GM08714 (cell line): ENCODE measurements around the gene SLC23A3.

Source experiments
- H3K4me3 ChIP-seq: fragments of 200-500 bp; sonication (Bioruptor generic); 2 replicates; pipeline ENCODE4 v1.5.1; 2014; ENCODE audit warnings: mild to moderate bottlenecking, low read length, inconsistent platforms
- ZNF274 ChIP-seq: IDR thresholded peaks from 2 replicates; pipeline ENCODE4 v1.6.1; 2012; ENCODE audit warnings: mild to moderate bottlenecking, low read depth, low read length

SLC23A3 gene

DNA sequence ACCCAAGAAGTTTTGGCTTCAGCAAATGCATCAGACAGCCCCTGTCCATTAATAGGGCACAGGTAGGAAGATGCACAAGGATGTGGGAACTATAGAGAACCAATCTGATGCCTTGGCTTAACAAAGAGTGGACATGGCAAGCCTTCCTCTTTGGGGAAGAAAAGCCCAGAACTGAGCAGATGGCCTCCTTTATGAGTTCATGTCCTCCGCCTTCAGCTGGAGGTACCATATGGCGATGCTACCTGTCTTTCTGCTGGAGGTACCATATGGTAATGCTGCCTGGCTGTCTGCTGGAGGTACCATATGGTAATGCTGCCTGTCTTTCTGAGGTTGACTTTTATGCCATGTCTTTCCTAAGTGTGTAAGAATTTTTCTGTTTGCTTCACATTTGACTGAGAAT is 14.3 kb upstream of the SLC23A3 start:
- TF ChIP-seq ZNF274: no peak

DNA sequence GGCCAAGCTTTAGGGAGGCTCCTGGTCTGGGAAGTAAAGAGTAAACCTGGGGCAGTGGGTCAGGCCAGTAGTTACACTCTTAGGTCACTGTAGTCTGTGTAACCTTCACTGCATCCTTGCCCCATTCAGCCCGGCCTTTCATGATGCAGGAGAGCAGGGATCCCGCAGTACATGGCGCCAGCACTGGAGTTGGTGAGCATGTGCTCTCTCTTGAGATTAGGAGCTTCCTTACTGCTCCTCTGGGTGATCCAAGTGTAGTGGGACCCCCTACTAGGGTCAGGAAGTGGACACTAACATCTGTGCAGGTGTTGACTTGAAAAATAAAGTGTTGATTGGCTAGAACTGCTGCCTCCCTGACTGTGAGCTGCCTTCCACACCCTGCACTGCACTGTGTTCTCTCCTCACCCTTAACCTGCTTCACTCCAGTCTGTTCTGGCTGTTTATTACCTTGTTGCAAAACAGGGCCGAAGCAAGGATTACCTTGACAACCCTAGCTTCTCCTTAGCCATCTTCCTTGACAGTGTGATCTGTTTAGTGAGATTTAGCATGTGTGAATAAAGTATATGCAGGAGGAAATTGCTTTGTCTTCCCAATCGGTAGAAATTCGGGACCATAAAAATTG is 13.4 kb upstream of the SLC23A3 start:
- H3K4me3 ChIP-seq: no peak overlapping the region
- no peak for TF ChIP-seq ZNF274

More for the DNA sequence above, 14.3 kb upstream of the SLC23A3 start:
- H3K4me3 ChIP-seq: no peak overlapping the region

DNA sequence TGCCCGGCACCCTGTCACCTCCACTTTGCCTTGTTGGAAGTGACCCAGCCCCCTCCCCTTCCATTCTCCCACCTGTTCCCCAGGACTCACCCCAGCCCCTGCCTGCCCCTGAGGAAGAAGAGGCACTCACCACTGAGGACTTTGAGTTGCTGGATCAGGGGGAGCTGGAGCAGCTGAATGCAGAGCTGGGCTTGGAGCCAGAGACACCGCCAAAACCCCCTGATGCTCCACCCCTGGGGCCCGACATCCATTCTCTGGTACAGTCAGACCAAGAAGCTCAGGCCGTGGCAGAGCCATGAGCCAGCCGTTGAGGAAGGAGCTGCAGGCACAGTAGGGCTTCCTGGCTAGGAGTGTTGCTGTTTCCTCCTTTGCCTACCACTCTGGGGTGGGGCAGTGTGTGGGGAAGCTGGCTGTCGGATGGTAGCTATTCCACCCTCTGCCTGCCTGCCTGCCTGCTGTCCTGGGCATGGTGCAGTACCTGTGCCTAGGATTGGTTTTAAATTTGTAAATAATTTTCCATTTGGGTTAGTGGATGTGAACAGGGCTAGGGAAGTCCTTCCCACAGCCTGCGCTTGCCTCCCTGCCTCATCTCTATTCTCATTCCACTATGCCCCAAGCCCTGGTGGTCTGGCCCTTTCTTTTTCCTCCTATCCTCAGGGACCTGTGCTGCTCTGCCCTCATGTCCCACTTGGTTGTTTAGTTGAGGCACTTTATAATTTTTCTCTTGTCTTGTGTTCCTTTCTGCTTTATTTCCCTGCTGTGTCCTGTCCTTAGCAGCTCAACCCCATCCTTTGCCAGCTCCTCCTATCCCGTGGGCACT is 12.7 kb upstream of the SLC23A3 start:
- no peak overlapping the region for H3K4me3 ChIP-seq
- TF ChIP-seq ZNF274: no peak

DNA sequence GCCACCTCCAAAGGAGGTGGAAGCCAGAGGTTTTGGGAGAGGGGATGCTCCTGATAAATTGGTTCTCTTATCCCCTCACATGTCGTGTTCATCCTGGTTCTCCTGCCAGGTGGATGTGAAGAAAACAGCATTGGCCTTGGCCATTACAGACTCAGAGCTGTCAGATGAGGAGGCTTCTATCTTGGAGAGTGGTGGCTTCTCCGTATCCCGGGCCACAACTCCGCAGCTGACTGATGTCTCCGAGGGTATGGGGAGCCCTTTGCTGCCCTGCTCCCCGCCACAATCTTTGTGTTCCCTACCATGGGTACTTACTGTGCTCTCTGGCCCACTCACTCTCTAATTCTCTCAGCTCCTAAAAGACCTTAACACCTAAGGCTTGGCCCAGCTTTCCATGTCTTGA is 11.7 kb upstream of the SLC23A3 start:
- no peak for TF ChIP-seq ZNF274

DNA sequence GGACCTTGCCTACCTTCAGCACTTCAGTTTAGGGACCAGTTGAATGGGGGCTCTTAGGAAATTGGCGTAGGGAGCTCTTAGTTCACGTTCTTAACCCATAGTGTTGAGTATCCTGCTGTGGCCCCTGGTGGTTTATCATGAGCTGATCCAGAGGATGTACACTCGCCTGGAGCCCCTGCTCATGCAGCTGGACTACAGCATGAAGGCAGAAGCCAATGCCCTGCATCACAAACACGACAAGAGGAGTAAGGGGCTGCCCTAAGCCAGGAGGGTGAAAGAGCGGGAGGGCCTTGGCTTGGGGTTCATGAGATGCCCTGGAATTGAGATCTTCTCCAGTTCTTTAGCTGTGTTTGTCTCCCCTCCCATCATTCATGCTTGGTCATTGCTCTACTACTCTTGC is 11.1 kb upstream of the SLC23A3 start:
- no peak for TF ChIP-seq ZNF274
- H3K4me3 ChIP-seq: no peak overlapping the region

More for the DNA sequence above, 11.7 kb upstream of the SLC23A3 start:
- H3K4me3 ChIP-seq: no peak overlapping the region

DNA sequence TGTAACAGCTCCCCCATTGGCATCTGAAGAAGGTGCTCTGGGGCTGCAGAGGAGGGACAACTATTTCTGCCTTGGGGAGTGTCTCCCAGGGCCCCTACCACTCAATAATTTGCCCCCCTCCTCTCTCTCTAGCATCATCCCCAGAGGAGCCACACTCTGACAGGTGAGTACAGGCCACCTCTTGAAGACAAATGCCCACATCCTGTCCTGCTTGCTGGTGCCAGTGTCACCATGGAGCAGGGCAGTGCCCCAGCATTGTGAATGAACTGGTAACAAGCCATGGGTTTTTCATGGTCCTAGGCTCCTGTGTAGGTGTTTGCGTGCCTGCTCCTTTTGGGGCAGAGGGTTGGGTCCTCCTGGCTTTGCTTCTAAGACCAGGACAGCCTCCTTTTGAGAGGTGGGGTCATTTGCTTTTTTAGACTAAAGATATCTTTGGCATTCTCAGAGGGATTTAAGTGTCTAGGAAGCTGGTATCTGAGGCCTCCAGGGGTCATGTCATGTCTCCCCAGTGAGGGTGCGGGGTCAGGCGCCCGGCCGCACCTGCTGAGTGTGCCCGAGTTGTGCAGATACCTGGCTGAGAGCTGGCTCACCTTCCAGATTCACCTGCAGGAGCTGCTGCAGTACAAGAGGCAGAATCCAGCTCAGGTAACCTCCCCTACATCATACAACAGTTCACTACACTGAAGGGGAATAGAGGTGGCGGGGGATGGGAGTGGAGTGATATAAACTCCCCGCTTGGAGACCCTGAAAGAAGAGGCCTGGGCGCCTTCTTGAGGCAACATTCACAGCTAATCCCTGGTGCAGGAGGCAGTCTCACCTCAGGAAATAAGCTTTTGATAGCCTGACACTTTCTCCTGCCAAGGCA is 10.0 kb upstream of the SLC23A3 start:
- no peak overlapping the region for H3K4me3 ChIP-seq
- no peak for TF ChIP-seq ZNF274

DNA sequence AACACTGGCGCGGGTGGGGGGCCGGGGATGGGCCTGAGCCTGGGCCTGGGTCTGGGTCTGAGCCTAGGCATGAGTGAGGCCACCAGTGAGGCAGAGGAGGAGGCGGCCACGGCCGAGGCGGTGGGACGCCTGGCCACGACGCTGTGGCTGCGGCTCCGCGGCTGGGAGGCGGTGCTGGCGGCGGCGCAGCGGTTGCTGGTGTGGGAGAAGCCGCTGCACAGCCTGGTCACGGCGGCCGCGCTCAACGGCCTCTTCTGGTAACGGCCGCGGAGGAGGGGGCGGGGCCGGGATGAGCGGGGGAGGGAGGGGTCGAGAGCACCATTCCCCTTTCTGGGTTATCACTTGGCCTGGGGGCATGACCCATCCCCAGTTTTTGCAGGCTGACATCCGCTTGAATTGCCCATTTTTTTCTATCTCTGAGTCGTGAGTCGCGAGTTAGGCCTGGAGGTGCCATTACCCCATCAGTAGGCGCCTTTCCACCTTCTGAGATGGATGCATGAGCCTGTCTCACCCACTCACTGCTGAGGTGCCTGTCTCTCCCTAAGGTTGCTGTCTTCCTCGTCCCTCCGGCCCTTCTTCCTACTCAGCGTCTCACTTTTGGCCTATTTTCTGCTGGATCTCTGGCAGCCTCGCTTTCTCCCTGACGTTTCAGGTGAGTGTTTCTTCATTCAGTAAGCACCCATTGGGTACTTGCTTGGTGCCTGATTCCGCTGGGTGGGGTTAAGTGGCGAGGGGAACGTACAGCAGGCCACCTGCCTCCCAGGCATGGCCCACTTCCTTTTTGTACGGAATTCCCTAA is 8.7 kb upstream of the SLC23A3 start:
- peak overlapping the region; percentile 68 for H3K4me3 ChIP-seq
- TF ChIP-seq ZNF274: no peak

DNA sequence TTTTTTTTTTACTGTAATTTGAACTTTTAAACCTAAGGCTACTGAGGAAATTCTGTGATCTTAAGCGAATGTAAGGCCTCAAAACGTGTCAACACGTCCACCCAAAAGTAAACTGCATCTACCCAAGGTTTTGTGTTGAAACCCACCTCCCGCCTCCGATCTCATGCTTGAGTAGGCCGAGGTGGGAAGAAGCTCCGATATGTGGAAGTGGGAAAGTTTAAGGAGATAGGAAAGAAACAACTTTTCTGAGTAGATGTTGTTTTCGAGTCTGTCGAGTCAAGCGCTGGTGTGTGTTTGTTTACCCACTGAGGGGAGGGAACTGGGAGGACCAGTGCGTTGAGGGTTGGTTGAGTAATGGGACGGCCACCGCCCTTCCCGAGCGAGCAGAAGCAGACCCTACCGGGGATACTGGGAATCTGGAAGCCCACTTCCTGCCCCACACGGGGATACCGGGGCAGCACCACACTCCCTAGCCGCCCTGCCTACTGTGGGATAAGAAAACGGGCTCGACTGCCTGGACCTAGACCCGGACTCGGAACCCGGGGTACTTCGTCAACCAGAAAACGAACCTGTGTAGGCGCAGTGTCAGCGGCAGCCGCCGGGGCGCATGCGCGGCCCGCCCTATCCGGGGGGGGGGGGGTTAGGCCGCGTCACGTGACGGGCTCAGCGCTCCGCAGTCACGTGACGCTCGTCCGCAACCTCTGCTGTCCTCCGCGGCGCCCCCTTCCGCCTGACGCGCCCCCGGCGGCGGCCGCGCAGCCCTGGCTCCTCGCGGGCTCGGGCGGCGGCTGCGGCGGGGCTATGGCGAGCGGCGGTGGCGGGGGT is 7.9 kb upstream of the SLC23A3 start, which contains the start of gene RETREG2:
RETREG2 (plus strand) TSS at position 724 of the 825 bp plus-strand sequence; CDS start at position 802, 78 bp downstream.
- peak within 1 kb of the TSS; percentile 68 for H3K4me3 ChIP-seq
- no peak for TF ChIP-seq ZNF274

DNA sequence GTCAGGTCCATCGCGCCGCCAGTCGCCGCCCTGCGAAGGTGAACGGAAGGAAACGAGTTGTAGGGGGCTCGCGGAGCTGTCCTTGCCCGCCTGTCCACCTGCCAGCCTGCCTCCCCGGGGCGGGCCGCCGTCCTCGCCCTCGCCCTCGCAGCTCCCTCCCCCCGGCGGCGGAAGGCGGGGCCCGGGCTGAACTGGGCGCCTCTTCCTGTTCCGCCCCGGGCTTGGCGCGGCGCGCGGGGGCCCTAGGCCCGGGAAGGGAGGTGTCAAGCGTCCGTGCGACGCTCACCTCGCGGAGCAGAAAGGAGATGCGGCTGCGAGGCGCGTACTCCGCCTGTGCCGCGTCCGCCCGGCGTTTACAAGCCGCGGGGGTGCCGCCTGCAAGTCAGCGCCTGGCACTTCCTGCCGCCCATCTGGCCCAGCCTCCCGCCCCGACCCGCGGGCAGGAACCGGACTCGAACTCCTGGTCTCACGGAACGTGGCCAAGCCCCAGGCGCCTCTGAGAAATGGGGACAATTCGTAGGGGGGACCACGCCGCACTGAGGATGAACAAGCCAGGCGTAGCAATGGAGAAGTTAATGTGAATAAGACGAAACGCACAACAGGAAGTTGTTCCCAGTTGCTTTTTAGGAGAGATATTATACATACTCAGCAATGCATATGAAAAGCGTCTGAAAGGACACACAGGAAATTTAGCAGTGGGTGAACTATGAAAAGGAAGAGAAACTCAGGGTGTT is 7.2 kb upstream of the SLC23A3 start, which contains the start of gene CNPPD1:
CNPPD1 (minus strand) TSS at position 108 of the 734 bp plus-strand sequence; CDS start at position 11, 97 bp downstream.
- TF ChIP-seq ZNF274: no peak
- H3K4me3 ChIP-seq: peak within 1 kb of the TSS; percentile 68

DNA sequence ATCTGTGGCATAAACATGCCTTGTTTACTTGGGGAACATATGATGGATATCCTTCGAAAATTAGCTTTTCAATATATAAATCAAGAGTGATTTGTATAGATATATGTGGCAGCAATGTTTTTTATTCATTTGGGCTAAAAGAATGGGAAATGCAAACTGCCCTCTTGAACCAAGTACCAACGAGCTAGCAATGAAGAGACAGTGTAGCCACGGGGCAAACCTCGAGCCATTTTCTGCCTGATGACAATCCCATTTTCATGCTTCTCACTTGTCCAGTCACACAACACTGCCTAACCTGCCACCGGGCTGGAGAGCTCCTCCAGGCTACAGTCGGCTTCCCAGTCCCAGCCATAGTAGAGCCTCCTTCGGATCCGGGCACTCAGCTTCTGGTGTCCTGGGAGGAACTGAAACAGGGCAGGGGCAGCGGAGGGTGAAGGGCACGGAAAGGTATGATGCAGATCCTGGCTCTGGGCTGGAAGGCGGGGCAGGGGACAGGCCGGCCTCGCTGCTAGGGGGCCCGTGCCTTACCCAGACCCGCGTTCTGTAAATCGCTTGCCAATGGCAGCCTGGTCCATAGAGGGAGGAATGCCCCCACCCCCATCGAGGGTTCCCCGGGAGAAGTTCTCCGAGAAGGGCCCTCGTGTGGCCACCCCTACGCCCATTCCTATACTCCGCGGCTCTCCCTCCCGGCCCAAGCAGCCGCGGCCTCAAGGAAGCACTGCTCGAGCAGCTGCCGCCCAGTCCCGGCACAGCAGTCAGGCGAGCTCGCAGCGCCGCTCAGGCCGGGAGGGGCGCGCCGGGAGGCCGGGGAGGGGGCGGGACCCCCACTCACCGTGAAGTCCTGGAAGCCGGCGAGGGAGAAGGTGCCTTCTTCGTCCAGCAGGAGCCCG is 6.3 kb upstream of the SLC23A3 start:
- peak overlapping the region; percentile 68 for H3K4me3 ChIP-seq
- no peak for TF ChIP-seq ZNF274

DNA sequence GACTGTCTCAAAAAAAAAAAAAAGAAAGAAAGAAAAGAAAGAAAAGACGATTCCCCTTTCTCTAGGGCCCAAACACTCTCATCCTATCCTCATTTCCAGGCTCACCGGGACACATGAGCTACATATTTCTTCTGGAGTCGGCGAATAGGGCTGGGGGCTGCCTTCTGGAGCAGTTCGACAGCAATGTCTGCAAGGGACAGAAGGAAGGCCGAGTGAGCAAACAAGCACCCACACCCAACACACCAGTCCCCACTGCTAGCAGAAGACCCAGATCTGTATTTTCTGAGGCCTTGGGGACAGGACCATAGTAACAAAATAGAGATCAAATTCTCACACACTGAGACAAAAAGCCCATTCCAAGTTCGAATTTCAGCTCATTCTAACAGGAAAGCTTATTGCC is 5.7 kb upstream of the SLC23A3 start:
- no peak overlapping the region; the same call in 1 of the 2 replicates for H3K4me3 ChIP-seq
- no peak for TF ChIP-seq ZNF274

DNA sequence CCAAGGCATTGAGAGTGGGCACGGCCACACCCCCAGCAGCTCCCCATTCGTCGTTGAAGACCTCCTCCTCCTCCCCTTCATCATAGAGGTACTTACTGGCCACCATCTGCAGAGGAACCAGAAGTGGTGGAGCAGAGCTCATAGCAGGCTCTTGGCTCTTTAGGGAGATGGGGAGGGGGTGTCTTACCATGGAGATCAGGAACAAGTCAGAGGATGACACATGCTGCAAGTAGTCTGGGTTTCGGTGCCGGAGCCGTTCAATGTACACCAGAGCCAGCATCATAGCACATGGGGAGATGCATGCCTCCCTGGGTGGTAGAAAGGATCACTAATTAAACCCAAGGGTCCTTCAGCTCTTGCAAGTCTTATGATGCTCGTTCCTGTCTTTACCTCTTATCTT is 5.0 kb upstream of the SLC23A3 start:
- H3K4me3 ChIP-seq: no peak overlapping the region
- TF ChIP-seq ZNF274: no peak
